IPS-18a (cell line): ENCODE data around the gene GPR157.
"Not testable (repeated sequence)": the region's sequence is repeated elsewhere in the genome, so short reads cannot be mapped to it uniquely, and the experiment has no call there.

Experiments
- H3K27ac ChIP-seq: one replicate; pipeline ENCODE4 v1.5.1; 2013; ENCODE audit warnings: low read length
- H3K27me3 ChIP-seq: one replicate; pipeline ENCODE4 v1.6.1; 2013; ENCODE audit warnings: mild to moderate bottlenecking, low read length; ENCODE audit not compliant: control insufficient read depth, insufficient read depth
- H3K36me3 ChIP-seq: one replicate; pipeline ENCODE4 v1.6.1; 2013; ENCODE audit warnings: low read depth, low read length; ENCODE audit not compliant: control insufficient read depth
- H3K4me1 ChIP-seq: one replicate; pipeline ENCODE4 v1.6.1; 2013; ENCODE audit warnings: low read depth, low read length; ENCODE audit not compliant: control insufficient read depth
- H3K4me3 ChIP-seq: one replicate; pipeline ENCODE4 v1.5.1; 2013; ENCODE audit warnings: low read length
- H3K9ac ChIP-seq: one replicate; pipeline ENCODE4 v1.6.1; 2013; ENCODE audit warnings: mild to moderate bottlenecking, low read length, moderate library complexity
- H3K9me3 ChIP-seq: one replicate; pipeline ENCODE4 v1.6.1; 2013; ENCODE audit warnings: low read depth, low read length; ENCODE audit not compliant: control insufficient read depth

The GPR157 gene

DNA sequence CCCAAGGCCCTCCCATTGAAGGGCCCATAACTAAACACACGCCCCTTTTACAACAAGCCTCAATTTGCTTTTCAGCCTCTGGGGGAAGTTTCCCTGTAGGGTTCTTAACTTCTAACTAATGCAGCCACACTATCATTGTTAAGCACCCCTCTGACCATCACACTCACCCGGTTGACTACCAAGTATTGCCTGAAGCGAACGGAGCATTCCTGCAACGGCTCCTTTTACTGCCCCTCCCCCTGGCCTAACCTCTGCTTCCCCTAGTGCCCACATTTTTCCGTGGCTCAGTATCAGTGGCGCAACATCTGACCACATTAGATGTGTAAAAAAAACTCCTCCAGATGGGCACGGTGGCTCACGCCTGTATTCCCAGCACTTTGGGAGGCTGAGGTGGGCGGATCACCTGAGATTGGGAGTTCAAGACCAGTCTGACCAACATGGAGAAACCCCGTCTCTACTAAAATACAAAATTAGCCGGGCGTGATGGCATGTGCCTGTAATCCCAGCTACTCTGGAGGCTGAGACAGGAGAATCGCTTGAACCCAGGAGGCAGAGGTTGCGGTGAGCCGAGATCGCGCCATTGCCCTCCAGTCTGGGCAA is 34.8 kb downstream of the GPR157 start:
- not testable (repeated sequence) for H3K27ac ChIP-seq, H3K27me3 ChIP-seq, H3K36me3 ChIP-seq, H3K9ac ChIP-seq, H3K4me1 ChIP-seq, H3K9me3 ChIP-seq, H3K4me3 ChIP-seq

DNA sequence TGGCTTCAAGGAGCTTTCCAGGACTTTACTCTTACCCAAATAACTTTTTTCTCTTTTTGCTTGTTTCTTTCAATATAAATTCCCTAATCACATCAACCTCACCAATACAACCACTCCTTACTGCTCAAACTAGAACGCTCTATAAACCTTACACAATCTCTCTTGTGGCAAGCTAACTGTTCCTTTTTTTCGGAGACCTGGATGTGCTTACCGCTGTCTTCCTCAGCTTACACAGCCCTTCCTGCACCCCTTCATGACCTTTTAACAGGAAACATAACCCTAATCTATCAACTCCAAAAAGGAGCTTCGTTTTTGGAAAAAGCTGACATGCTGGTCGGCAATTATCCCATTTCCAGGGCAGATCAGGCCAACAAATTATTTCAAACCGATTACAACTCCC is 35.3 kb downstream of the GPR157 start:
- H3K9me3 ChIP-seq: peaks cover 7% of the 10 kb centered on the region
- H3K27me3 ChIP-seq: no peaks in the 10 kb centered on the region
- H3K4me3 ChIP-seq: no peak overlapping the region
- H3K27ac ChIP-seq: no peak overlapping the region
- no peaks in the 10 kb centered on the region for H3K36me3 ChIP-seq
- H3K9ac ChIP-seq: no peak overlapping the region
- no peaks in the 10 kb centered on the region for H3K4me1 ChIP-seq

DNA sequence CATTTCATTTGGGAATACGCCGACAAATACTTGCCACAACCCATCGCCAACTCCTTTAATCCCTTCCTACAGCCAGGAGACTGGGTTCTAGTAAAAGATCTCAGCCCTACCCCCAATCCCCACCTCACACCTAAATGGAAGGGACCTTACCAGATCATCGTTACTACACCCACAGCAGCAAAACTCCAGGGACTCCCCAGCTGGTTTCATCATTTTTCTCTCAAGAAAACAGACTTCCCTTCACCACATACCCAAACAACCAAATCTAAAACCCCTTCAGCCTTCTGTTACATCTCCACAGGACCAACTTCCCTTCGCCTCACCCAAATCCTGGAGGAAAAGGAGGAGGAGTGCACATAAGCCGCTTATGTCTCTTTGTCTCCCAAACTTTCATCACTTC is 35.8 kb downstream of the GPR157 start:
- Histone ChIP-seq H3K27ac (no peak overlapping the region), H3K9ac (no peak overlapping the region), H3K27me3 (no peaks in the 10 kb centered on the region), H3K4me1 (no peaks in the 10 kb centered on the region), H3K4me3 (no peak overlapping the region), H3K9me3 (peaks cover 7% of the 10 kb centered on the region), H3K36me3 (no peaks in the 10 kb centered on the region)

DNA sequence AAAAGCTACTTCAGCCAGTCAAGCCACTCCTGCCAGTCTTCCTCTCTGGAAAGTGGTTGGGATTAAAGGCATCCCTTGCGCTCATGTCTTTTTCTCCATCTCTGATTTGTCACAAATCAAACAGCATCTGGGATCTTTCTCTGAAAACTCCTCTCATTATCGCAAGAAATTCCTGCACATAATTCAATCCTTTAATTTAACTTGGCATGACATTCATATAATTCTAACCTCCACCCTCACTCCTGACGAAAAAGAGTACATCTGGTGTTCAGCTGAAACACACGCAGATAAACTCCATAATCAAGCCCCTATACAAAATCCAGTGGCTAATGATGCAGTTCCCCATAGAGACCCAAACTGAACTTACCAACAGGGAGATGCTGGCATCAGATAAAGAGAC is 40.1 kb downstream of the GPR157 start:
- Histone ChIP-seq H3K4me3 (no peak overlapping the region), H3K27ac (no peak overlapping the region), H3K9ac (no peak overlapping the region), H3K27me3 (no peaks in the 10 kb centered on the region), H3K36me3 (no peaks in the 10 kb centered on the region), H3K4me1 (no peaks in the 10 kb centered on the region), H3K9me3 (no peaks in the 10 kb centered on the region)

DNA sequence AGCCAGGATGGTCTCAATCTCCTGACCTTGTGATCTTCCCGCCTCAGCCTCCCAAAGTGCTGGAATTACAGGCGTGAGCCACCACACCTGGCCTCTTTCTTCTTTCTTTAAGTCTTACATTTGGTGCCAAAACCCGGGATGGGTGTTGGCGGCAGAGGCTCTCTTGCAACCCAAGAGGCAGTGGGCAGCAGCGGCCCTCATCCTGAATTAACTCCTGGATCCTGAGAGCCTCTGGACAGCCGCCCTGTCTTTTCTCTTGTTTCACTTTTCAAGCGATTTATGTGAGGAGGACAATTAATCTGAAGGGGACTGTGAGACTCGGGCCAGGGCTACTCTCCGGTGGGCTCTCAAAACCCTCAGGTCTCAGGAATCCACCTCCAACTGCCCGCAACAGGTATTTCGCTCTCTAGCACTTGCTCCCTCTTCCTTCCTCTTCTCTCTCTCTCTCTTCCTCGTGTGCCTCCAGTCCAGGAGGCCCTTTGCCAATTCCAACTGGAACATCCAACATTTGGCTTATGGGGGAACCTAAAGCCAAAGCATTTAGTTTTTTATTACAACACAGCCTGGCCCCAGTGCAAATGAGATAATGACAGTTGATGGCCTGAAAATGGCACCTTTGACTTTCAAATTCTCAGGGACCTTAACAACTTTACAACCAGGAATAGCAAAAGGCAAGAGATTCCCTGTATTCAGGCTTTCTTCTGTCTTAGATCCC is 41.3 kb downstream of the GPR157 start:
- no peak overlapping the region for H3K9ac ChIP-seq
- H3K4me1 ChIP-seq: no peaks in the 10 kb centered on the region
- no peak overlapping the region for H3K4me3 ChIP-seq
- H3K36me3 ChIP-seq: no peaks in the 10 kb centered on the region
- H3K9me3 ChIP-seq: no peaks in the 10 kb centered on the region
- no peaks in the 10 kb centered on the region for H3K27me3 ChIP-seq
- H3K27ac ChIP-seq: no peak overlapping the region

DNA sequence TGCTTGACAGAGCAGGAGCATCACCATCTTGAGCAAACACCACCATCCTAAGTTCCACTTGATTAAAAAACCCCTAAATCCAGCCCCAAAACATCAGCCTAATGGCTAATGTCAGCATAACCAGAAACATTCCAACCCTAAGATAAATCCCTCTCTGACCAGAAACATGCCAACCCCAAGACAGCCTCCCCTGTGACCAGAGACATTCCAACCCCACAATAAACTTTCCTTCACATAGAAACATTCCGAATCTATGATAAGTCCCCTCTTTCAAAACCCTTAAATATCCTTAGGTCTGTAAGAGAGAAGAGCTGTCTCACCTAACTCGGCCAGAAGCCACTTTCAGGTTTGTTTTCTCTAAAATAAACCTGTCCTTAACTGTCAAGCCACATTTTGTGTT is 42.1 kb downstream of the GPR157 start:
- H3K9me3 ChIP-seq: no peaks in the 10 kb centered on the region
- H3K36me3 ChIP-seq: no peaks in the 10 kb centered on the region
- H3K9ac ChIP-seq: no peak overlapping the region
- H3K4me3 ChIP-seq: no peak overlapping the region
- no peaks in the 10 kb centered on the region for H3K4me1 ChIP-seq
- no peak overlapping the region for H3K27ac ChIP-seq
- H3K27me3 ChIP-seq: no peaks in the 10 kb centered on the region

DNA sequence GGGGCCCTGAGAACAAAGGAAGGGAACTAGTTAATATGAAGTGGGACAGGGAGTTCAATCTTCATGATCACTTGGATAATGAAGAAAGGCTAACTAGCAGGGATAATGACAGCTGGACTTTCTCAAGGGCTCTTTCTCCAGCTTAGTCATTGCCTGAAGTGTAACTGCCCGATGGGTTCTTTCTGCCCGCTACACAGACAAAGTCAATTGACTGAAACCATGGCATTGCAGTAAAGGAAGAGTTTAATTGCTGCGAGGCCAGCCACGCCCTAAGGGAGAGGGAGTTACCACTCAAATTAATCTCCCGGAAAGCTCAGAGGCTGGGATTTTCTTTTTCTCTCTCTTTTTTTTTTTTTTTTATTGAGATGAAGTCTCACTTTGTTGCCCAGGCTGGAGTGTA is 42.9 kb downstream of the GPR157 start:
- Histone ChIP-seq H3K27me3 (no peaks in the 10 kb centered on the region), H3K4me1 (no peaks in the 10 kb centered on the region), H3K9me3 (no peaks in the 10 kb centered on the region), H3K27ac (no peak overlapping the region), H3K4me3 (no peak overlapping the region), H3K9ac (no peak overlapping the region), H3K36me3 (no peaks in the 10 kb centered on the region)

DNA sequence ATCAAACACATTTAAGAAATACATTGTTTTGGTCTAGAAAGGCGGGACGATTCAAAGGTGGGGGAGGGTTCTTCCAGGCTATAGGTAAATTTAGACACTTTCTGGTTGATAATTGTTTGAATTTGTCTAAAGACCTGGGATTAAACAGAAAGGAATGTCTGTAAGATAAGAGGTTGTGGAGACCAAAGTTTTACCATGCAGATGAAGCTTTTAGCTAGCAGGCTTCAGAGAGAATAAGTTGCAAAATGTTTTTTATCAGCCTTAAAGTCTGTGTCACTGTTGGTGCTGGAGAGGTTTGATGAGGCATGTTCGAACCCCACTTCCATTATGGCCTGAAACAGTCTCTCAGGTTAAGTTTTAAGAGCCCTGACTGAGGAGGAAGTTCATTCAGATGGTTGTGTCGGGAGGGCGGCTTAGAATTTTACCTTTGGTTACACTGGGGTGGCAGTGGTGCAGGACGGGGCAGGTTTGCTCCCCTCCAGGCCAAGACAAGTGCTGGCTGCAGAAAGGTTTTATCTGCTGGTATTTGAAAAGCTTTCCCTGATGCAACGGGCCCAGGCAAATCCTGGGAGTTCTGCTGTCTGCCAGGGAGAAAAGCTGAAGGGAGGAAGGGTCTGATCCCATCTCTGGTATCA is 43.5 kb downstream of the GPR157 start:
- Histone ChIP-seq H3K4me3 (no peak overlapping the region), H3K9ac (no peak overlapping the region), H3K36me3 (no peaks in the 10 kb centered on the region), H3K4me1 (no peaks in the 10 kb centered on the region), H3K9me3 (no peaks in the 10 kb centered on the region), H3K27me3 (no peaks in the 10 kb centered on the region), H3K27ac (no peak overlapping the region)

DNA sequence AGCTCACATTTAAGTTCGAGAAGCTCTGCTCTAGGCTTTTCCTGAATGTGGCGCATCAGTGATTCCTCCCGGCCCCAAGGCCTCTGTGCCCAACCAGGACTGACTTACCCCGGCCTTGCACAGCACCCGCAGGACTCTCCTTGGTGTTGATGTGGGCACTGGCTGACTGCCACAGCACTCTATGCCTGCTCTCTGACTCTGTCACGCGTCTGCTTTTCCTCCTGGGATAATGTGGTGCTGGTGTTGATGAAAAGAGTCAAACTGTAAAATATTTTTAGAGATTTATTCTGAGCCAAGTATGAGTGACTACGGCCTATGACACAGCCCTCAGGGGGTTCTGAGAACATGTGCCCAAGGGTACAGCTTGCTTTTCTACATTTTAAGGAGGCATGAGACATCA is 44.0 kb downstream of the GPR157 start:
- H3K9ac ChIP-seq: no peak overlapping the region
- no peak overlapping the region for H3K4me3 ChIP-seq
- H3K4me1 ChIP-seq: no peaks in the 10 kb centered on the region
- H3K36me3 ChIP-seq: no peaks in the 10 kb centered on the region
- no peak overlapping the region for H3K27ac ChIP-seq
- no peaks in the 10 kb centered on the region for H3K9me3 ChIP-seq
- no peaks in the 10 kb centered on the region for H3K27me3 ChIP-seq

DNA sequence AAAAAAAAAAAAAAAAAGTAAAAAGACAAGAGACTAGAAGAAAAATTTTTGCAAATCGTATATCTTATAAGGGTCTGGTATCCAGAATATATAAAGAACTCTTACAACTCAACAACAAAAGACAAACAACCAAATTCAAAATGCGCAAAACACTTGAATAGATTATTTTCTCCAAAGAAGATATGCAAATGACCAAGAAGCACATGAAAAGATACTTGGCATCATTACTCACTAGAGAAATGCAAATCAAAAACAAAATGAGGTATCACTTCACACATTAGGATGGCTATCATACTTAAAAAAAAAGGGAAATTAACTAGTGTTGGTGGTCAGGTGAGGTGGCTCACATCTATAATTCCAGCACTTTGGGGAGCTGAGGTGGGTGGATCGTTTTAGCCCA is 47.4 kb downstream of the GPR157 start:
- Histone ChIP-seq H3K9ac (no peak overlapping the region), H3K27me3 (no peaks in the 10 kb centered on the region), H3K27ac (no peak overlapping the region), H3K4me1 (no peaks in the 10 kb centered on the region), H3K4me3 (no peak overlapping the region), H3K9me3 (no peaks in the 10 kb centered on the region), H3K36me3 (no peaks in the 10 kb centered on the region)

DNA sequence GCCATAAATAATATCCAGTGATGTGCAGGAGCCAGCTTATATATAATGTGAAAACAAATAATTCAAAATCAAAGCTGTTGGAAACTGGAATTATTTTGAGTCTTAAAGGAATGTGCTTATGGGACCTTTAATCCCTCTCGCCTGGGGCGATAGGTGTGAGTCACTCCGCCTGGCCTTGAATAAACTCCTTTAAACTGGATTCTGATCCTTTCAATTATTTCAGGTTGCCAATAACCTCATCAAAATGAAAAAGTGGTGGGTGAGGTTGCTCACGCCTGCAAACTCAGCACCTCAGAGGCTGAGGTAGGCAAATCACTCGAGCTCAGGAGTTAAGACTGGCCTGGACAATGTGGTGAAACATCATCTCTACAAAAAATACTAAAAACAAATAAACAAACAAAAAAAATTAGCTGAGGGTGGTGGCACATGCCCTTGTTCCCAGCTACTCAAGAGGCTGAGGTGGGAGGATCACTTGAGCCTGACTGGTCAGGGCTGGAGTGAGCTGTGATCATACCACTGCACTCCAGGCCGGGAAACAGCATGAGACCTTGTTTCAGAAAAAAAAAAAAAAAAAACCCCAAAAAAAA is 48.1 kb downstream of the GPR157 start:
- H3K36me3 ChIP-seq: no peaks in the 10 kb centered on the region
- no peak overlapping the region for H3K27ac ChIP-seq
- H3K9ac ChIP-seq: no peak overlapping the region
- no peak overlapping the region for H3K4me3 ChIP-seq
- H3K27me3 ChIP-seq: no peaks in the 10 kb centered on the region
- no peaks in the 10 kb centered on the region for H3K9me3 ChIP-seq
- H3K4me1 ChIP-seq: no peaks in the 10 kb centered on the region
